H1 (cell line): ENCODE measurements around the gene DOK7.

Experiments
- BACH1 ChIP-seq: IDR thresholded peaks from 2 replicates; pipeline ENCODE4 v1.6.1; 2012; ENCODE audit warnings: low read length, improper control_type of control experiment
- CEBPB ChIP-seq: IDR thresholded peaks from 2 replicates; pipeline ENCODE4 v1.6.1; 2012; ENCODE audit warnings: low read depth, low read length
- EZH2 ChIP-seq: fragments of 200-600 bp; sonication (generic); IDR thresholded peaks from 2 replicates; pipeline ENCODE4 v1.7.1; 2012; ENCODE audit warnings: low read depth, mild to moderate bottlenecking, moderate library complexity, low read length, inconsistent platforms; ENCODE audit not compliant: severe bottlenecking
- KDM1A ChIP-seq: fragments of 200-600, 300-600 bp; sonication (generic); IDR thresholded peaks from 2 replicates; pipeline ENCODE4 v1.7.1; 2016; ENCODE audit warnings: mild to moderate bottlenecking, low read length, borderline replicate concordance
- POLR2A ChIP-seq, 2 experiments: IDR thresholded peaks; 1 replicate in 1 of 2; 2 replicates in 1 of 2; pipeline ENCODE4 v1.6.1; 2011; ENCODE audit warnings: low read depth in 2 of 2, low read length in 2 of 2, mild to moderate bottlenecking in 2 of 2; ENCODE audit errors: control extremely low read depth in 1 of 2
- SRF ChIP-seq: IDR thresholded peaks from 2 replicates; pipeline ENCODE4 v1.6.1; 2011; ENCODE audit warnings: mild to moderate bottlenecking, low read depth, low read length, moderate library complexity
- TAF1 ChIP-seq: IDR thresholded peaks from 2 replicates; pipeline ENCODE4 v1.6.1; 2011; ENCODE audit warnings: mild to moderate bottlenecking, low read depth, low read length
- TBP ChIP-seq: IDR thresholded peaks from 2 replicates; pipeline ENCODE4 v1.6.1; 2011; ENCODE audit warnings: low read depth, low read length, improper control_type of control experiment
- TF ChIP-seq, protein P1 (sequence below), 3 experiments: IDR thresholded peaks; 1 replicate in 2 of 3; 2 replicates in 1 of 3; pipeline versions ENCODE4 v1.5.1 to v1.6.1; 2011; ENCODE audit warnings: low read length in 3 of 3, mild to moderate bottlenecking in 3 of 3, inconsistent platforms in 2 of 3, low read depth in 1 of 3, moderate library complexity in 1 of 3; ENCODE audit not compliant: insufficient read depth in 1 of 3; ENCODE audit errors: control extremely low read depth in 1 of 3
- TF ChIP-seq, protein P2 (sequence below): IDR thresholded peaks from 2 replicates; pipeline ENCODE4 v1.6.1; 2012; ENCODE audit warnings: low read length, inconsistent platforms

DNA sequence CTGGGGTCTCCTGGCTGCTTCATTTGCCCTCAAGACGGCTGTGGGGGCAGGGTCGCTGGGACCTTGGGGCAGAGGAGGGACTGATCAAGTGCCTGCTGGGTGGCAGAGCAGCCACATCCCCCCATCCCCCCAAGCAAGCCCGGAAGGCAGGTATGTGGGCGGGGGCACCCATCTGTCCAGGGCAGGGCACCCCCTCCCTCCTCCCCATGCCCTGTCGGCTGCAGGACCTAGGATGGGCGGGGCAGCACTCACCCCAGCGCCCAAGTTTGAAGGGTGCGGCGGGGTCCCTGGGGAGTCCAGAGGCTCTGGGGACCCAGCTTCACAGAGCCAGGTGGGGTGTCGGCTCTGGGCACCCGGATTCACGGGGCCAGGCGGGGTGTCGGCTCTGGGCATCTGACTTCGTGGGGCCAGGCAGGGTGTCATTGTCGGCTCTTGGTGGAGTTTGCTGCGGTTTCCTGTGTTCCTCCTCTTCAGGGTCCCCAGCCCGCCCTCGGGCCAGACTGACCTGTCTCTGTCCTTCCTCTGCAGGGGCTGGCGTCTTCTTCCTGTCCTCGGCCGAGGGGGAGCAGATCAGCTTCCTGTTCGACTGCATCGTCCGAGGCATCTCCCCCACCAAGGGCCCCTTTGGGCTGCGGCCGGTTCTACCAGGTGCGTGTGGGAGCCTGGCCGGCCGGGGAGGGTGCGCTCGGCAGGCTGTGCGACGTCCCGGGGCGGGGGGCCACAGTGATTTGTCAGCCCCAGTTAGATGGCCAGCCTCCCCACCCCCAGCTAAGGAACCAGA is 22.1 kb downstream of the DOK7 start:
- TF ChIP-seq, protein P1, sequence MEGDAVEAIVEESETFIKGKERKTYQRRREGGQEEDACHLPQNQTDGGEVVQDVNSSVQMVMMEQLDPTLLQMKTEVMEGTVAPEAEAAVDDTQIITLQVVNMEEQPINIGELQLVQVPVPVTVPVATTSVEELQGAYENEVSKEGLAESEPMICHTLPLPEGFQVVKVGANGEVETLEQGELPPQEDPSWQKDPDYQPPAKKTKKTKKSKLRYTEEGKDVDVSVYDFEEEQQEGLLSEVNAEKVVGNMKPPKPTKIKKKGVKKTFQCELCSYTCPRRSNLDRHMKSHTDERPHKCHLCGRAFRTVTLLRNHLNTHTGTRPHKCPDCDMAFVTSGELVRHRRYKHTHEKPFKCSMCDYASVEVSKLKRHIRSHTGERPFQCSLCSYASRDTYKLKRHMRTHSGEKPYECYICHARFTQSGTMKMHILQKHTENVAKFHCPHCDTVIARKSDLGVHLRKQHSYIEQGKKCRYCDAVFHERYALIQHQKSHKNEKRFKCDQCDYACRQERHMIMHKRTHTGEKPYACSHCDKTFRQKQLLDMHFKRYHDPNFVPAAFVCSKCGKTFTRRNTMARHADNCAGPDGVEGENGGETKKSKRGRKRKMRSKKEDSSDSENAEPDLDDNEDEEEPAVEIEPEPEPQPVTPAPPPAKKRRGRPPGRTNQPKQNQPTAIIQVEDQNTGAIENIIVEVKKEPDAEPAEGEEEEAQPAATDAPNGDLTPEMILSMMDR (IDR thresholded peaks at IDR 0.05; ENCODE audit: control extremely low read depth in 1 of 3, insufficient read depth in 1 of 3, low read depth in 1 of 3, low read length in 3 of 3): no peak
- TF ChIP-seq, protein P2, sequence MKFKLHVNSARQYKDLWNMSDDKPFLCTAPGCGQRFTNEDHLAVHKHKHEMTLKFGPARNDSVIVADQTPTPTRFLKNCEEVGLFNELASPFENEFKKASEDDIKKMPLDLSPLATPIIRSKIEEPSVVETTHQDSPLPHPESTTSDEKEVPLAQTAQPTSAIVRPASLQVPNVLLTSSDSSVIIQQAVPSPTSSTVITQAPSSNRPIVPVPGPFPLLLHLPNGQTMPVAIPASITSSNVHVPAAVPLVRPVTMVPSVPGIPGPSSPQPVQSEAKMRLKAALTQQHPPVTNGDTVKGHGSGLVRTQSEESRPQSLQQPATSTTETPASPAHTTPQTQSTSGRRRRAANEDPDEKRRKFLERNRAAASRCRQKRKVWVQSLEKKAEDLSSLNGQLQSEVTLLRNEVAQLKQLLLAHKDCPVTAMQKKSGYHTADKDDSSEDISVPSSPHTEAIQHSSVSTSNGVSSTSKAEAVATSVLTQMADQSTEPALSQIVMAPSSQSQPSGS: no peak
- no peak for TF ChIP-seq TBP
- no peak for TF ChIP-seq EZH2
- no peak for TF ChIP-seq TAF1
- TF ChIP-seq SRF: no peak
- TF ChIP-seq KDM1A: no peak
- no peak for TF ChIP-seq POLR2A (IDR thresholded peaks at IDR 0.05; ENCODE audit: control extremely low read depth in 1 of 2, low read depth in 2 of 2, low read length in 2 of 2)
- no peak for TF ChIP-seq CEBPB
- no peak for TF ChIP-seq BACH1
